Peyer's patch (tissue), 4 donors: ENCODE data around the gene IRAK1.

Experiments
- POLR2A ChIP-seq, 2 donors: fragments of 450-650 bp; IDR thresholded peaks; one replicate each; pipeline ENCODE4 v1.5.1; 2017; ENCODE audit warnings: antibody characterized with exemption in 2 of 2, mild to moderate bottlenecking in 2 of 2, moderate library complexity in 2 of 2
- TF ChIP-seq, protein P1 (sequence below), 6 experiments: fragments of 450-650 bp in 4 of 6; fragments of 200-600 bp in 2 of 6; sonication (generic) in 1 of 6; IDR thresholded peaks; one replicate each; pipeline ENCODE4 v1.5.1; 2017 to 2019; ENCODE audit warnings: antibody characterized with exemption in 6 of 6, mild to moderate bottlenecking in 3 of 6, moderate library complexity in 1 of 6

DNA sequence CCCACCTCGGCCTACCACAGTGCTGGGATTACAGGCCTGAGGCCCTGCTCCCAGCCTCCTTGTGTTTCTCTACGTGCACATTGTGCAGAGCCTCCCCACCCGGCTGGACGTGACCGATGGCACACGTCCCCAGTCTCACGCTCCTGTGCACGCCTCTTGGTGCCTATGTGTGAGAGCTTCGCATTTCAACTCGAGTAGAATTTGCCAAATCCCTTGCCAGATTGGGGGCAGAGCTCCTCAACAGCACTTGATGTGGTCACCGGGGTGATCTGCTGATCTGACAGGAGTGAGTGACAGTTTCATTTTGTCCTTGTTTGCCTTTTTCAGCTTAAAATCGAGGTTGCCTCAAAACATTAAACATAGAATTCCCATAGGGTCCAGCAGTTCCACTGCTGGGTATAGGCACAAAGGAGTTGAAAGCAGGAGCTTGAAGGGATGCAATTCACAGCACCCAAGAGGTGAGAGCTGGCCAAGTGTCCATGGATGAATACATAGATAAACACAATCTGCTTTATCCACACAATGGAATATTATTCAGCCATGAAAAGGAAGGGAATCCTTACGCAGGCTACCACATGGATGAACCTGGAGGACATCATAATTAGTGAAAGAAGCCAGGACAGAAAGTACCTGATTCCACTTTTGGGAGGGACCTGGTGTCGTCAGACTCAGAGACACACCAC is 29.6 kb downstream of the IRAK1 start:
- TF ChIP-seq POLR2A (IDR thresholded peaks at IDR 0.05), result no peak
- TF ChIP-seq, protein P1, sequence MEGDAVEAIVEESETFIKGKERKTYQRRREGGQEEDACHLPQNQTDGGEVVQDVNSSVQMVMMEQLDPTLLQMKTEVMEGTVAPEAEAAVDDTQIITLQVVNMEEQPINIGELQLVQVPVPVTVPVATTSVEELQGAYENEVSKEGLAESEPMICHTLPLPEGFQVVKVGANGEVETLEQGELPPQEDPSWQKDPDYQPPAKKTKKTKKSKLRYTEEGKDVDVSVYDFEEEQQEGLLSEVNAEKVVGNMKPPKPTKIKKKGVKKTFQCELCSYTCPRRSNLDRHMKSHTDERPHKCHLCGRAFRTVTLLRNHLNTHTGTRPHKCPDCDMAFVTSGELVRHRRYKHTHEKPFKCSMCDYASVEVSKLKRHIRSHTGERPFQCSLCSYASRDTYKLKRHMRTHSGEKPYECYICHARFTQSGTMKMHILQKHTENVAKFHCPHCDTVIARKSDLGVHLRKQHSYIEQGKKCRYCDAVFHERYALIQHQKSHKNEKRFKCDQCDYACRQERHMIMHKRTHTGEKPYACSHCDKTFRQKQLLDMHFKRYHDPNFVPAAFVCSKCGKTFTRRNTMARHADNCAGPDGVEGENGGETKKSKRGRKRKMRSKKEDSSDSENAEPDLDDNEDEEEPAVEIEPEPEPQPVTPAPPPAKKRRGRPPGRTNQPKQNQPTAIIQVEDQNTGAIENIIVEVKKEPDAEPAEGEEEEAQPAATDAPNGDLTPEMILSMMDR (IDR thresholded peaks at IDR 0.05), result no peak
